HEK293 (cell line): ENCODE measurements around the gene APBB2.

ENCODE experiments used
- CTCF ChIA-PET: fragments of 350-600 bp; formaldehyde crosslinking; extraction: SDS; loops from one replicate; lab custom pipeline; 2021; ENCODE audit warnings: antibody characterized with exemption; lab: Yijun Ruan, JAX
- POLR2A ChIA-PET: fragments of 300-600 bp; formaldehyde crosslinking; extraction: SDS; loops from one replicate; lab custom pipeline; 2020; ENCODE audit warnings: antibody characterized with exemption, inconsistent platforms; lab: Yijun Ruan, JAX
- H3K27ac ChIP-seq: fragments of 200-500 bp; sonication (Bioruptor generic); 2 replicates; pipeline ENCODE4 v1.5.1; 2014; ENCODE audit warnings: low read depth, low read length, control low read depth, inconsistent platforms; ENCODE audit errors: extremely low read depth
- H3K36me3 ChIP-seq, 2 experiments: fragments of 200-500 bp in 1 of 2; sonication (Bioruptor generic) in 1 of 2; 1 replicate in 1 of 2; 2 replicates in 1 of 2; pipeline ENCODE4 v1.5.1; 2014 to 2017; ENCODE audit warnings: inconsistent platforms in 2 of 2, low read length in 2 of 2; ENCODE audit not compliant: control insufficient read depth in 2 of 2, insufficient read depth in 1 of 2
- H3K4me1 ChIP-seq: fragments of 200-500 bp; sonication (Bioruptor generic); 2 replicates; pipeline ENCODE4 v1.5.1; 2014; ENCODE audit warnings: mild to moderate bottlenecking, low read length, inconsistent platforms; ENCODE audit not compliant: control insufficient read depth, insufficient read depth
- H3K4me3 ChIP-seq: 2 replicates; pipeline ENCODE4 v1.5.1; 2011; ENCODE audit warnings: low read depth, mild to moderate bottlenecking, control low read depth, low read length, moderate library complexity
- H3K9me3 ChIP-seq: fragments of 200-500 bp; sonication (Bioruptor generic); 2 replicates; pipeline ENCODE4 v1.5.1; 2014; ENCODE audit warnings: low read depth, low read length, inconsistent platforms; ENCODE audit not compliant: control insufficient read depth, insufficient read depth
- BCL11A ChIP-seq: fragments of 450-650 bp; formaldehyde crosslinking; IDR thresholded peaks from 2 replicates; pipeline ENCODE4 v1.5.1; 2016; ENCODE audit warnings: low read depth, missing biosample characterization, missing genetic modification characterization
- GLIS2 ChIP-seq: fragments of 450-650 bp; formaldehyde crosslinking; IDR thresholded peaks from 2 replicates; pipeline ENCODE4 v1.5.1; 2016; ENCODE audit warnings: missing biosample characterization, missing genetic modification characterization
- KLF7 ChIP-seq: fragments of 450-650 bp; formaldehyde crosslinking; IDR thresholded peaks from 2 replicates; pipeline ENCODE4 v1.5.1; 2016; ENCODE audit warnings: missing biosample characterization, missing genetic modification characterization, borderline replicate concordance
- RBAK ChIP-seq: fragments of 450-650 bp; formaldehyde crosslinking; IDR thresholded peaks from 2 replicates; pipeline ENCODE4 v1.5.1; 2016; ENCODE audit warnings: missing biosample characterization, missing genetic modification characterization
- SCRT1 ChIP-seq: fragments of 450-650 bp; formaldehyde crosslinking; IDR thresholded peaks from 2 replicates; pipeline ENCODE4 v1.5.1; 2016; ENCODE audit warnings: missing biosample characterization, missing genetic modification characterization, borderline replicate concordance
- SETDB1 ChIP-seq: IDR thresholded peaks from one replicate; pipeline ENCODE4 v1.6.1; 2017; ENCODE audit warnings: mild to moderate bottlenecking, low read length, moderate library complexity, mixed read lengths; ENCODE audit not compliant: insufficient read length
- SP3 ChIP-seq: fragments of 450-650 bp; formaldehyde crosslinking; IDR thresholded peaks from 2 replicates; pipeline ENCODE4 v1.5.1; 2016; ENCODE audit warnings: missing biosample characterization, missing genetic modification characterization
- TCF7L2 ChIP-seq: IDR thresholded peaks from 2 replicates; pipeline ENCODE4 v1.6.1; 2011; ENCODE audit warnings: low read depth, mild to moderate bottlenecking, inconsistent platforms, low read length, moderate library complexity, borderline replicate concordance
- ZFP3 ChIP-seq: fragments of 450-650 bp; formaldehyde crosslinking; IDR thresholded peaks from 2 replicates; pipeline ENCODE4 v1.5.1; 2016; ENCODE audit warnings: low read depth, missing biosample characterization, missing genetic modification characterization
- ZNF138 ChIP-seq: fragments of 450-650 bp; formaldehyde crosslinking; IDR thresholded peaks from 2 replicates; pipeline ENCODE4 v1.5.1; 2016; ENCODE audit warnings: missing biosample characterization, missing genetic modification characterization, borderline replicate concordance
- ZNF2 ChIP-seq: fragments of 450-650 bp; formaldehyde crosslinking; IDR thresholded peaks from 2 replicates; pipeline ENCODE4 v1.5.1; 2016; ENCODE audit warnings: missing biosample characterization, missing genetic modification characterization
- ZNF335 ChIP-seq: fragments of 450-650 bp; formaldehyde crosslinking; conservative IDR thresholded peaks from 2 replicates; pipeline ENCODE4 v1.5.1; 2016; ENCODE audit warnings: missing biosample characterization, missing genetic modification characterization
- ZNF350 ChIP-seq: fragments of 450-650 bp; formaldehyde crosslinking; IDR thresholded peaks from 2 replicates; pipeline ENCODE4 v1.5.0; 2017; ENCODE audit warnings: missing biosample characterization, mild to moderate bottlenecking, missing genetic modification characterization
- ZNF362 ChIP-seq: fragments of 450-650 bp; formaldehyde crosslinking; IDR thresholded peaks from 2 replicates; pipeline ENCODE4 v1.5.1; 2016; ENCODE audit warnings: missing biosample characterization, missing genetic modification characterization
- ZNF423 ChIP-seq: fragments of 450-650 bp; formaldehyde crosslinking; IDR thresholded peaks from 2 replicates; pipeline ENCODE4 v1.5.1; 2016; ENCODE audit warnings: missing biosample characterization, missing genetic modification characterization
- ZNF426 ChIP-seq: fragments of 450-650 bp; formaldehyde crosslinking; IDR thresholded peaks from 2 replicates; pipeline ENCODE4 v1.5.1; 2017; ENCODE audit warnings: missing biosample characterization, missing genetic modification characterization, mild to moderate bottlenecking, inconsistent platforms, moderate library complexity
- ZNF488 ChIP-seq: fragments of 450-650 bp; formaldehyde crosslinking; IDR thresholded peaks from 2 replicates; pipeline ENCODE4 v1.5.1; 2016; ENCODE audit warnings: missing biosample characterization, missing genetic modification characterization
- ZNF558 ChIP-seq: fragments of 450-650 bp; formaldehyde crosslinking; IDR thresholded peaks from 2 replicates; pipeline ENCODE4 v1.5.1; 2016; ENCODE audit warnings: missing biosample characterization, missing genetic modification characterization
- ZNF624 ChIP-seq: fragments of 450-650 bp; formaldehyde crosslinking; IDR thresholded peaks from 2 replicates; pipeline ENCODE4 v1.5.1; 2017; ENCODE audit warnings: missing biosample characterization, missing genetic modification characterization
- ZNF677 ChIP-seq: fragments of 450-650 bp; IDR thresholded peaks from 2 replicates; pipeline ENCODE4 v1.5.0; 2018; ENCODE audit warnings: missing biosample characterization, mild to moderate bottlenecking, missing genetic modification characterization, moderate library complexity
- ZNF791 ChIP-seq: fragments of 450-650 bp; formaldehyde crosslinking; IDR thresholded peaks from 2 replicates; pipeline ENCODE4 v1.5.1; 2016; ENCODE audit warnings: missing biosample characterization, missing genetic modification characterization
- ZNF830 ChIP-seq: fragments of 450-650 bp; IDR thresholded peaks from 2 replicates; pipeline ENCODE4 v1.5.0; 2018; ENCODE audit warnings: missing biosample characterization, missing genetic modification characterization, low read depth, mild to moderate bottlenecking, moderate library complexity
- ZSCAN23 ChIP-seq: fragments of 450-650 bp; formaldehyde crosslinking; IDR thresholded peaks from 2 replicates; pipeline ENCODE4 v1.5.1; 2016; ENCODE audit warnings: missing biosample characterization, missing genetic modification characterization
- TF ChIP-seq, protein P1 (sequence below): fragments of 450-650 bp; formaldehyde crosslinking; IDR thresholded peaks from 2 replicates; pipeline ENCODE4 v1.5.1; 2016; ENCODE audit warnings: missing biosample characterization, missing genetic modification characterization
- TF ChIP-seq, protein P2 (sequence below): fragments of 450-650 bp; formaldehyde crosslinking; IDR thresholded peaks from 2 replicates; pipeline ENCODE4 v1.5.1; 2017; ENCODE audit warnings: missing biosample characterization, missing genetic modification characterization
- TF ChIP-seq, protein P3 (sequence below): fragments of 450-650 bp; formaldehyde crosslinking; IDR thresholded peaks from 2 replicates; pipeline ENCODE4 v1.5.1; 2016; ENCODE audit warnings: missing biosample characterization, missing genetic modification characterization, borderline replicate concordance
- TF ChIP-seq, protein P4 (sequence below): fragments of 450-650 bp; formaldehyde crosslinking; IDR thresholded peaks from 2 replicates; pipeline ENCODE4 v1.5.1; 2016; ENCODE audit warnings: missing biosample characterization, missing genetic modification characterization
- TF ChIP-seq, protein P5 (sequence below): fragments of 450-650 bp; formaldehyde crosslinking; IDR thresholded peaks from 2 replicates; pipeline ENCODE4 v1.5.1; 2016; ENCODE audit warnings: missing biosample characterization, missing genetic modification characterization

The APBB2 gene

DNA sequence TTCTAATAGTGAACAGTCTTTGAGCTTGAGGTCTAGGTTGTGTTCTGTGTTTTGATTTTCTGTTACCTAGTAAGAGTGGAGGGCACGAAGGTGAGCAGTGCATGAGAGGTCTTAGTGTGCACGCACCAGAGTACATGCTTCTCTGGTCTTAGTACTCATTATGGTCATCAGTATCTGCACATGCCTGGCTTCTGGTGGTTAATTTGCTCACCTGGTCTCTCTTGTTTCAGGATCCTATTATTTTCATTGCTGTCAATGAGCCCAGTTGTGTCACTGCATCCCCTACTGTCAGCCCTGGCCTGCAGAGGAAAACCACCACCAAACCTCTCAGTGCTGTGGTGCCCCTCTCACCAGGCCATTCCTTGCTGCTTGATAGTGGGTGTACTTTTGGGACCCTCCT is 409.7 kb downstream of the APBB2 start:
- ChIA-PET CTCF (no interaction called here), POLR2A (no interaction called here)
- H3K4me1 ChIP-seq, result no peaks in the 10 kb centered on the region
- no peak overlapping the region for H3K27ac ChIP-seq
- no peaks in the 10 kb centered on the region for H3K9me3 ChIP-seq
- no peak for TF ChIP-seq BCL11A
- TF ChIP-seq, protein P1, sequence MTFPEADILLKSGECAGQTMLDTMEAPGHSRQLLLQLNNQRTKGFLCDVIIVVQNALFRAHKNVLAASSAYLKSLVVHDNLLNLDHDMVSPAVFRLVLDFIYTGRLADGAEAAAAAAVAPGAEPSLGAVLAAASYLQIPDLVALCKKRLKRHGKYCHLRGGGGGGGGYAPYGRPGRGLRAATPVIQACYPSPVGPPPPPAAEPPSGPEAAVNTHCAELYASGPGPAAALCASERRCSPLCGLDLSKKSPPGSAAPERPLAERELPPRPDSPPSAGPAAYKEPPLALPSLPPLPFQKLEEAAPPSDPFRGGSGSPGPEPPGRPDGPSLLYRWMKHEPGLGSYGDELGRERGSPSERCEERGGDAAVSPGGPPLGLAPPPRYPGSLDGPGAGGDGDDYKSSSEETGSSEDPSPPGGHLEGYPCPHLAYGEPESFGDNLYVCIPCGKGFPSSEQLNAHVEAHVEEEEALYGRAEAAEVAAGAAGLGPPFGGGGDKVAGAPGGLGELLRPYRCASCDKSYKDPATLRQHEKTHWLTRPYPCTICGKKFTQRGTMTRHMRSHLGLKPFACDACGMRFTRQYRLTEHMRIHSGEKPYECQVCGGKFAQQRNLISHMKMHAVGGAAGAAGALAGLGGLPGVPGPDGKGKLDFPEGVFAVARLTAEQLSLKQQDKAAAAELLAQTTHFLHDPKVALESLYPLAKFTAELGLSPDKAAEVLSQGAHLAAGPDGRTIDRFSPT (tag by site-specific recombination), result no peak
- no peak for TF ChIP-seq ZNF791 (tag by site-specific recombination)
- TF ChIP-seq, protein P2, sequence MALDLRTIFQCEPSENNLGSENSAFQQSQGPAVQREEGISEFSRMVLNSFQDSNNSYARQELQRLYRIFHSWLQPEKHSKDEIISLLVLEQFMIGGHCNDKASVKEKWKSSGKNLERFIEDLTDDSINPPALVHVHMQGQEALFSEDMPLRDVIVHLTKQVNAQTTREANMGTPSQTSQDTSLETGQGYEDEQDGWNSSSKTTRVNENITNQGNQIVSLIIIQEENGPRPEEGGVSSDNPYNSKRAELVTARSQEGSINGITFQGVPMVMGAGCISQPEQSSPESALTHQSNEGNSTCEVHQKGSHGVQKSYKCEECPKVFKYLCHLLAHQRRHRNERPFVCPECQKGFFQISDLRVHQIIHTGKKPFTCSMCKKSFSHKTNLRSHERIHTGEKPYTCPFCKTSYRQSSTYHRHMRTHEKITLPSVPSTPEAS (tag by site-specific recombination), result no peak
- no peak for TF ChIP-seq ZNF362 (tag by site-specific recombination)
- TF ChIP-seq ZNF488, result no peak
- TF ChIP-seq ZNF138, result no peak
- TF ChIP-seq ZNF830 (tag by site-specific recombination), result no peak
- TF ChIP-seq ZNF558 (tag by site-specific recombination), result no peak
- TF ChIP-seq, protein P3, sequence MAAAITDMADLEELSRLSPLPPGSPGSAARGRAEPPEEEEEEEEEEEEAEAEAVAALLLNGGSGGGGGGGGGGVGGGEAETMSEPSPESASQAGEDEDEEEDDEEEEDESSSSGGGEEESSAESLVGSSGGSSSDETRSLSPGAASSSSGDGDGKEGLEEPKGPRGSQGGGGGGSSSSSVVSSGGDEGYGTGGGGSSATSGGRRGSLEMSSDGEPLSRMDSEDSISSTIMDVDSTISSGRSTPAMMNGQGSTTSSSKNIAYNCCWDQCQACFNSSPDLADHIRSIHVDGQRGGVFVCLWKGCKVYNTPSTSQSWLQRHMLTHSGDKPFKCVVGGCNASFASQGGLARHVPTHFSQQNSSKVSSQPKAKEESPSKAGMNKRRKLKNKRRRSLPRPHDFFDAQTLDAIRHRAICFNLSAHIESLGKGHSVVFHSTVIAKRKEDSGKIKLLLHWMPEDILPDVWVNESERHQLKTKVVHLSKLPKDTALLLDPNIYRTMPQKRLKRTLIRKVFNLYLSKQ (tag by site-specific recombination), result no peak
- TF ChIP-seq GLIS2 (tag by site-specific recombination), result no peak
- TF ChIP-seq ZNF2, result no peak
- TF ChIP-seq ZNF350 (tag by site-specific recombination), result no peak
- TF ChIP-seq ZFP3, result no peak
- TF ChIP-seq KLF7 (tag by site-specific recombination), result no peak
- TF ChIP-seq, protein P4, sequence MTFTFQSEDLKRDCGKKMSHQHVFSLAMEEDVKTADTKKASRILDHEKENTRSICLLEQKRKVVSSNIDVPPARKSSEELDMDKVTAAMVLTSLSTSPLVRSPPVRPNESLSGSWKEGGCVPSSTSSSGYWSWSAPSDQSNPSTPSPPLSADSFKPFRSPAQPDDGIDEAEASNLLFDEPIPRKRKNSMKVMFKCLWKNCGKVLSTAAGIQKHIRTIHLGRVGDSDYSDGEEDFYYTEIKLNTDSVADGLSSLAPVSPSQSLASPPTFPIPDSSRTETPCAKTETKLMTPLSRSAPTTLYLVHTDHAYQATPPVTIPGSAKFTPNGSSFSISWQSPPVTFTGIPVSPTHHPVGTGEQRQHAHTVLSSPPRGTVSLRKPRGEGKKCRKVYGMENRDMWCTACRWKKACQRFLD (tag by site-specific recombination), result no peak
- no peaks in the 10 kb centered on the region for H3K36me3 ChIP-seq
- no peak overlapping the region for H3K4me3 ChIP-seq

DNA sequence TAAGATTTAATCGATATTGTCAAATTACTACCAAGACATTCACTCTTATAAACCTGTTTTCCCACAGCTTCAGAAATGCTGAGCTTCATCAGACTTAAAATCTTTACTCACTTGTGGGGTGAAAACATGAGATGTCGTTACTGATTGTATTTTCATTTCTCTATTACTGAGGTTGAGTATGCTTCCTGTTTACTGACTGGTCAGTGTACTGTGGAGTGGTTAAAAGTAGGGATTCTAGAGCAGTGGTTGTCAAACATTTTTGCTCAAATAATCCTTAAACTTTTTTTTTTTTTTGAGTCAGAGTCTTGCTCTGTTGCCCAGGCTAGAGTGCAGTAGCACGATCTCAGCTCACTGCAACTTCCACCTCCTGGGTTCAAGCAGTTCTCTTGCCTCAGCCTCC is 414.3 kb downstream of the APBB2 start:
- no peaks in the 10 kb centered on the region for H3K9me3 ChIP-seq
- H3K36me3 ChIP-seq, result no peaks in the 10 kb centered on the region
- POLR2A ChIA-PET, result no interaction called here
- CTCF ChIA-PET, result no interaction called here
- no peaks in the 10 kb centered on the region for H3K4me1 ChIP-seq
- no peak overlapping the region for H3K4me3 ChIP-seq
- no peak overlapping the region for H3K27ac ChIP-seq
- TF ChIP-seq, protein P5, sequence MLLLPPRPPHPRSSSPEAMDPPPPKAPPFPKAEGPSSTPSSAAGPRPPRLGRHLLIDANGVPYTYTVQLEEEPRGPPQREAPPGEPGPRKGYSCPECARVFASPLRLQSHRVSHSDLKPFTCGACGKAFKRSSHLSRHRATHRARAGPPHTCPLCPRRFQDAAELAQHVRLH (tag by site-specific recombination), result no peak
- no peak for TF ChIP-seq RBAK (tag by site-specific recombination)
- no peak for TF ChIP-seq ZNF426 (tag by site-specific recombination)
- TF ChIP-seq TCF7L2, result no peak
- TF ChIP-seq SCRT1 (tag by site-specific recombination), result no peak
- no peak for TF ChIP-seq ZNF624 (tag by site-specific recombination)
- TF ChIP-seq ZNF677 (tag by site-specific recombination), result no peak
- no peak for TF ChIP-seq SP3 (tag by site-specific recombination)
- TF ChIP-seq ZNF335 (tag by site-specific recombination), result no peak
- TF ChIP-seq, protein P2 (tag by site-specific recombination), result no peak
- TF ChIP-seq ZSCAN23, result no peak
- TF ChIP-seq ZNF423, result no peak
- TF ChIP-seq SETDB1, result no peak
